ENCODE results near the gene CCDC60.

CCDC60 gene

DNA sequence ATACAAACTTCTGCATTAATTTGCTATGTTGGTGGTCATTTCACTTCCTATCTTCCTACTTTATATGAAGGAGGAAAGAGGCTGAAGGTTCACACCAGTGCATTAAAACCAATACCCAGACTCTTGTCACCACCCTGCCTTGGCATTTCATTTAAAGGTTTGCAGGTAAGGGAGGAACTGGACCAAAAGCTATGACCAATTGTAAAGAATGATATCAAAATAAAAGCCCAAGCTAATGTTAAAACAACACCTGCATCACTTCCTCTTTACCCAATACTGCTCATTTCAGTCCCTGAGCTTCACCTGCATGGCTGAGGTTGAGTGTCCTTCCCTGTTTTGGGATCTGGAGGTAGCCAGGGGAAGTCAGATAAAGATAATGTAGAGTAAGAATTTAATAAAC is 211.8 kb downstream of the CCDC60 start:
- FAIRE-seq = no peak

GRCh38 chr12:119547001-119547400 is 212.5 kb downstream of the CCDC60 start:
- FAIRE-seq = no peak

- FAIRE-seq = no peak
These were observed 222.3 kb downstream of the CCDC60 start for GRCh38 chr12:119556854-119557253.

GRCh38 chr12:119565404-119565803 is 230.9 kb downstream of the CCDC60 start:
- no peak for FAIRE-seq

GRCh38 chr12:119570771-119571170 is 236.2 kb downstream of the CCDC60 start:
- FAIRE-seq = no peak

DNA sequence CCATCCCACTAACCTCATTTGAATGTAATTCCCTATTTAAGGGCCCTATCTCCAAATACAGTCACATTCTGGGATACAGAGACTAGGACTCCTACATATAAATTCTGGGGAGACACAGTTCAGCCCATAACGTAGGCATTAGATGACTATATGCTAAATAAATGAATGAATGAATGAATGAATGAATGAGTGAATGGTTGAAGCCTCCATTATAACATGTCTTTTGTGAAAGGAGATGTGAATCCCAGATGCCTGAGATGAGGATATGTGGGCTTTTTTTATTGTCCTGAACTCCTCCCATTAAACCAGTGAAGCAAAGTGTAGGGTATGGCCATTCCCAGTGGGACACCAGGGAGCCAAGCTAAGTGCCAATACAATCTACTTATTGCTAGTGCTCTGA is 238.6 kb downstream of the CCDC60 start:
- no peak for FAIRE-seq

DNA sequence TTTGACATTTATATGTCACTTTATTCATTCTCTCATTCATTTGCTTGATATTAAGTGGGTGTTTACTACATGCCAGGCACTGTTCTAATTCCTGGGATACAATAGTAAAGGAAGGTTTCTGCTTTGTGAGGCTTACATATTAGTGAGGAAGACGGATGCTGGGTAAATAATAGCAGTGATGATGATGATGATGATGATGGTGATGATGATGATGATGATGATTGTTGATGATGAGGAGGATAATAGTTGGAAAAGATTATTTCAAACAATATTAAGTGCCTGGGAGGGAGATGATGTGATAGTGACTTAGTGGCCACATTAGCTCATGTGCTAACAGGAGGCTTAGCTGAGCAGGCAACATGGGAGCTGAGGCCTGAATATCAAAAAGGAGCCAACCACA is 239.7 kb downstream of the CCDC60 start:
- FAIRE-seq = no peak

GRCh38 chr12:119576118-119576810 is 241.7 kb downstream of the CCDC60 start:
- FAIRE-seq = no peak

- FAIRE-seq = no peak
These were observed 242.4 kb downstream of the CCDC60 start for GRCh38 chr12:119576915-119577314.

GRCh38 chr12:119578112-119578511 is 243.6 kb downstream of the CCDC60 start:
- FAIRE-seq = no peak

DNA sequence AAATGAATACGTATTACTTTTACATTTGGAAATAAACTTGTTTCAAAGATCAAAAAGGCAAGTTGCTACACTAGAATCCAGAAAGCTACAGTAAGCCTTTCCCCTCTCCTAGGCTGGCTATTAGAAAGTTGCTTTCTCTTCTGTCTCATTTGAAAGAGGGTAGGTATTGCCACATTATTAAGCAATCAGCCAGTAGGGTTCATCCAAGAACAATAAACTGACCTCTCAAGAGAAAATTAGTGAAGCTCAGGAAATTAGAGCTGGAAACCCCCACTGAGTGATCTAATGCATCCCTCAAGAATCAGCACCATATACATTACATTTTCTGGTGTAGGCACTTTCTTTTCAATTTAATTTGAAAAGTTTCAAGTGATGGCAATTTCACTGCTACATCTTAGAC is 254.6 kb downstream of the CCDC60 start:
- FAIRE-seq = no peak

DNA sequence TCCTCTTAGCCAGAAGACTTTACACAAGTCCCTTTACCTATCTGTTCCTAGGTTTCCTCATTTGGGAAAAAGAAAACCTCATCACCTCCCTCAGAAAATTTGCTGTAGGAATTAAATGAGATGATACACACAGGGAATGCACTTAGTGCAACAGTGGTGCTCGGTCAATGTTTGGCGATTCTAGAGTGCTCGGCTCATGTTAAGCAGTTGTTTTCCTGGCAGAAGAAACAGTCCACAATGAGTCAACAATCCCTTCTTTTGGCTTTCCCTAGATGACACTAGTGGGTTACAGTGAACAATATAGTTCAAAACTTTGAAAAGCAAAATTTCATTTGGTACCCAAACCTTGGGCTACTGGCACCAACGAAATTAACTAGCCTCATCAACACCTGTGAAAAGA is 255.1 kb downstream of the CCDC60 start:
- no peak for FAIRE-seq

All from endometrium (tissue), 2 donors.